ENCODE results near the gene YWHAH.

YWHAH gene

GRCh38 chr22:31943978-31944699 is at the start of gene YWHAH:
Gene YWHAH (plus strand): TSS chr22:31944535. CDS start chr22:31944734, 199 bp downstream.
- peak; percentile 94 for DNase-seq
- peak; percentile 77 for ATAC-seq

DNA sequence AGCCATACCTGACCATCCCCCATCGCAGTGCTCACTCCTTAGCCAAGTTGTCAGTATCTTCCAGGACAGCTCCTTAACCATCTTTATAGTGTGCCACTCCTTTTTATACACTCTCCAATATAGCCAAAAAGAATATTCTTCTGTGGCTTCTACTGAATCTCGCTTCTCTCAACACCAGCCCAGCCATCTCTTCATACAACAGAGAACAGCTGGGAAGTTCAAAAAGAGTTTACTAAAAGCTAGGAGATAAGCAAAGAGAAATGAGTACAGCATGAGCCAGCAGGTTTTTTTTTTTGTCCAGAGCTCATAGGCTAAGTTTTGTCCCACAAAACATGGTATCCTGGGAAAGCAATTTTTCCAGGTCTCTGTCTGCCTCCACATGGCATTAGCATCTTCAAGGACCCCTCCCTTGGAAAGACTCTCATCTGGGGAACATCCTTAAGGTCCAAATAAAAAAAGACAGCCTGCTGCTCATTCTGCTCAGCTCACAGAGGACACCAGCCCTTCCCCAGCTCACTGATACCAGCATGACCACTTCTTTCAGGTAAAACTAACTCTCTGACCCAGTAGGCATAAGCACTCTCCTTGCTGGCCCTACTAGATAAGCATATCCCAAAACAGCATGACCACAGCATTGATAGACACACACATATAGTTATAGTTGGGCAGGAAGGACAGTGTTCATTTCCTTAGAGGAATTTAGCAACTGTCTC is 48.8 kb upstream of the YWHAH start:
- DNase-seq (no peak), ATAC-seq (no peak)

DNA sequence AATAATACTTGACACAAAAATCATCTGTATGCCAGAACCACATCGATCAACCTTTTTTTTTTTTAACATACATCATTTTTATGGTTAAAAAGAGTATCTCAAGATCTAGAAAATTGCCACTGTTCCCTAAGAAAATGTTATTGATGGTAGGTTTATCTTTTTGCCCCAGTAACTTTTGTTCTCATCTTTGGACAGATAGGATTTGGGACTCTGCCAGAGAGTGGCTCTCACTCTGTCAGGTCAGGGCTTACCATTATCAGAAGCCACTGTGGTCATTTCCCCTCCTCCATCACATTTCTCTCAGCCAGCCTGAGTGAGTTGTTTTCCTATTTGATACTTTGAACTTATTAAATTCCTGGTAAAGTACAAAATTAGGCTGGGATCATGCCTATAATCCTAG is 47.9 kb upstream of the YWHAH start:
- no peak for ATAC-seq
- no peak for DNase-seq

GRCh38 chr22:31897842-31898805 is 46.2 kb upstream of the YWHAH start:
- no peak for DNase-seq
- ATAC-seq: no peak

DNA sequence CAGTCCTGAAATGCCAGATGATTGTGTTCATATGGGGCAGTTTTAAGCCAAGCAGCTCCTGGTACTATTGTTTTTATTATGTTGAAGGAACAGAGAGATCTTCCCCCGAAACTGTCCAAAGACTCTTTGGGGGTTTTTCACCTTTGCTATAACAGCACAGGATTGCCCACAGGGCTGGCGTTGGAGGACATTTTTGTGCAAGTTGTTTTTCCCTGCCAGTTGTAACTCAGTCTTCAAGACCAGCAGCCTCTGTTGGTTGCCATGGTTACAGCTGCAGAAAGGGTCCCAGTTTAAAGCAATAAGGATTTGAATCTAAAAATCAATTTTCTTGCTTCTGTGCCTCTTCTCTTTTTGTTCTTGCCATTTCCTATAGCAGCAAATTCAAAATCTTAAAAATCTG is 45.4 kb upstream of the YWHAH start:
- ATAC-seq (no peak), DNase-seq (no peak)

DNA sequence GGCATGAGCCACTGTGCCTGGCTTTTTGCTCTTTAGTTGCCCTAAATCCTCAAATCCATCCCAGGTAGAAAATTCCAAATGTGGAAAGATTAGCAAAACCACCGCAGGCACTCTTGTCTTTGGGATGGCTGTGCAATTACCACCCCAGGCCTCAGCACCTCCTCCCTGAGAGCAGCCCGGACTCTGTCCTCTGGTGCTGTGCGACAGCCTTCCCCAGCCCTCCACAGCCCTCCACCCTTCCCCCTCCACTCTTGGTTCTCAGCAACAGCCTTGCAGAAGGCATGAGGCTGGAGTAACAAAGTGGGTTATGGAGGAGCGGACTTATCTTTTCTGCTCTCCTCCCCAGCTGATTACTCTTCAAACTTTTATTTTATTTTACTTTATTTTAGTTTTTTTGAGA is 44.7 kb upstream of the YWHAH start:
- DNase-seq (no peak), ATAC-seq (no peak)

- no peak for ATAC-seq
Observed at GRCh38 chr22:31901388-31902137, 42.8 kb upstream of the YWHAH start.

GRCh38 chr22:31904651-31905050 is 39.7 kb upstream of the YWHAH start:
- DNase-seq (no peak), ATAC-seq (no peak)

More at GRCh38 chr22:31901388-31902137, 42.8 kb upstream of the YWHAH start:
- no peak for DNase-seq

- ATAC-seq (no peak), DNase-seq (no peak)
Observed at GRCh38 chr22:31905356-31905755, 39.0 kb upstream of the YWHAH start.

GRCh38 chr22:31906086-31906485 is 38.2 kb upstream of the YWHAH start:
- ATAC-seq: no peak
- DNase-seq: no peak

- ATAC-seq: no peak
- DNase-seq: no peak
Observed at GRCh38 chr22:31906569-31906968, 37.8 kb upstream of the YWHAH start.

- DNase-seq (no peak), ATAC-seq (no peak)
Observed at GRCh38 chr22:31909977-31910376, 34.4 kb upstream of the YWHAH start.

DNA sequence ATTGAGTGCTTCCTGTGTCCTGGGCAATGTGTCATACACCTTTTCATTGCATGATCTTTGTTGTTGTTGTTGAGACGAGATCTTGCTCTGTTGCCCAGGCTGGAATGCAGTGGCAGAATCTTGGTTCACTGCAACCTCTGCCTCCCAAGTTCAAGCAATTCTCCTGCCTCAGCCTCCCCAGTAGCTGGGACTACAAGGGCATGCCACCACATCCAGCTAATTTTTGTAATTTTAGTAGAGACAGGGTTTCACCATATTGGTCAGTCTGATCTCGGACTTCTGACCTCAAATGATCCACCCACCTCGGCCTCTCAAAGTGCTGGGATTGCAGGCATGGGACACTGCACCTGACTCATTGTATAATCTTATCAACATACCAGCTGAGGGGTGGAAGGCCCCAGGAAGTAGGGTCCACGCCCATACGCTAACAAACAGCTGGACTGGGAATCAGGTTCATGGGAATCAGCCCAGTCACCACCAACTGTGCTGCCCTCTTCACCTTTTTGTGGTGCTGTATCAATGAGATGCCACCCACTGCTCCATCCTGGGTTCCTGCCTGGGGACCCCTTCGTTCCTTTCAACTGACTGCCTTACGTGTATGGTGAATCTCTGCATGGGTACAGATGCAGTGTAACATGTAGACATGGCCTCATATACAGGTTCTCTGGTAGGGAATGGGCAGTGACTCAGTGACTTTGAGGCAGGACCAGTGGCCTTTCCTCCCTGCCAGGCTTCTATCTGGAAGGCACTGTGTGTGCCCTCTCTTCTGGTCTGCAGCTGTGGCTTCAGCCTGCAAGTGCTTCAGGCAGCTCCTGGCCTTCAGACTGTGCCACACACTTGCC is 32.5 kb upstream of the YWHAH start:
- no peak for ATAC-seq

DNA sequence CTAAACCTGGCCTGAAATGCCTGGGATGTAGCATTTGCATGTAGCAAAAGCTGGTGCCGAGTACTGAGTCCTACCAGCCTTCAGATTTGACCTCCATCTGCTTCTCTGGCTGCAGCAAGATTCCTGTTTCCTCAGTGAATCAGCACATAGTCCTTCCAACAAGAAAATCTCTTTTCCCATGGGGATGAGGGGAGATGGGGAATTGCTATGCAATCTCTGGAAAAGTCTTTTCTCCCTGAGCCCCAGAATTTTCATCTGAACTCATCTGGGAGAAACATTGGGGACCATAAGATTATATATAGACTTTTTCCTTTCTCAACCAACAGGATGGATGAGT is 32.0 kb upstream of the YWHAH start:
- no peak for DNase-seq
- no peak for ATAC-seq

More for the DNA sequence above, 32.5 kb upstream of the YWHAH start:
- no peak for DNase-seq

DNA sequence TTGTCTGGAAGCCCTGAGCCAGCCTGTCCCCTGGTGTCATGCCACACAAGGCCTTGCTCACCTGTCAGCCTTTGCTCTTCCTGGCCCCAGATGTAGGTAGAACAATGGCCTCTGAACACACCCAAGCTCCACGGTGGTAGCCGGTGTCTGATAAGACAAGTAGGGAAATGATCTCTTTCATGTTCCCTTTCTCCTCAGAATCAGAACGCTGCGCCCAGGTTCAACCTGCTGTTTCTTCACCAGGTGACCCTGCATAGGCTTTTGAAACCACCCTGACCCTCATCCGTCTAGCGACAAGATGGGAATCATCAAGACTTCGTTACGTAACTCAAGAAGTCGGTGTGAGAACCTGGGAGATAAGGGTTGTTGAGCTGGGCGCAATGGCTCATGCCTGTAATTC is 28.7 kb upstream of the YWHAH start:
- ATAC-seq (no peak), DNase-seq (no peak)

DNA sequence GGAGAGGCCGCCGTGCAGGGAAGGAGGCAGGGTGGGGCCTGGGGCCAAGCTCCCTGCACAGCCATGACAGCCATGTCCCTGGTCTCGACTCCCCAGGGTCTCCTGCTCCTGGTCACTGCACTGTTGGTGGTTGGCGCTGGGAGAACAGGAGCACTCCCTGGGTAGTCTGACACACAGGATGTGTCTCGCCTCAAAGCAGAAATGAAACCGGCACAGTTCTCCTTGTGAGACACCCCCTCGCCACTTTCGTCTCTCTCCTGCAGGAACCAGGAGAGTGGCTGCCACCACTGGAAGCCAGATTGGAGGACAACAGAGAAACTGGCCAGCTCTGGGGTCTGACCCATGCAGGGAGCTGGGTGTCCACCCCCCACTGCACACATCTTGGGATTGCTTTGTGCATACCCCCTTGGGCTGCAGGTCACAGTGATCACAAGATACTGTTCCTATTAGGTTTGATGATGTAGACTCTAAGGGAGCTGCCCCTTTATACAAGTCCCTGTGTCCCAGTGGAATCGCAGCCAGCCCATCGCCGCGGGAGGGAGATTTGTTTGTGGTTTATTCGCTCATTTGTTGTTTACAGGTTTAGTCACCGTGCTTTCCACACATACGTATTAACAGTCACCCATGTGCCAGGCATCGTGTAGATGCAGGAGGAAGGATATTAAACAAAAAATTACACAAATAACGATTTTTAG is 27.0 kb upstream of the YWHAH start:
- ATAC-seq (peak; percentile 65), DNase-seq (peak; percentile 10)

DNA sequence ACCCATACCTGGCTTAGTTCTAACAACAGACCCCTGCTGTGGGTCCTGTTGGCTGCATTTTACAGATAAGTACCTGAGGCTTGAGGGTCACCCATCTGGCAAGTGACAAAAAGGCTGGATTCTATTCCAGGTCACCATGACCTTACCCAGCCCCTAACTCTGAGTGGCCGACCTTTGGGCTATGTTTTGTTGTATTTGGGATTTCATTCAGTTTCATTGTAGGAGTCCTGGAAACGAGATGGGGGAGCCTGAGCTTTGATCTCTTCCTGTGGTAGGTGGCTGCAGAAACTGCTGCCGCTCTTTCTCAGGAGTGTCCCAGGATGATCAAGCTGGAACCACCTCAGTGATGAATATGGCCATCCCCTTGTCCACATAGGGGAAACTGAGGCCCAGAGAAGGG is 24.6 kb upstream of the YWHAH start:
- DNase-seq (no peak), ATAC-seq (no peak)

DNA sequence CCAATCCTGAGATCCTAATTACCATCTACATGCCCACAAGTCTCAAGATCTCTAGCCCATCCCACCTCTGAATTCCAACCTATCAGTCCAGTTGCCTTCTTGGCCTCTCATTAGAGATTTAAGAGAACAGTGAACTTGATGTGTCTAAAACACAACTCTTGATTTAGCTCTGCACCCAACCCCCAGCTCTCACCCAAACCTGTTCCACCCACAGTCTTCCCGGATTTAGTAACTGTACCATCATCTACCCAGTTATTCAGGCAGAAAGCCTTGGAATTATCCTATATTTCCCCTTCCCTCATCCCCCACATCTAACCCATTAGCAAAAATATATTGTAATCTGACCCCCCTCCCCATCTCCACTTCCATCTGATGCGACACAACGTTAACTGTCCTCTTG is 24.0 kb upstream of the YWHAH start:
- ATAC-seq (no peak), DNase-seq (no peak)

DNA sequence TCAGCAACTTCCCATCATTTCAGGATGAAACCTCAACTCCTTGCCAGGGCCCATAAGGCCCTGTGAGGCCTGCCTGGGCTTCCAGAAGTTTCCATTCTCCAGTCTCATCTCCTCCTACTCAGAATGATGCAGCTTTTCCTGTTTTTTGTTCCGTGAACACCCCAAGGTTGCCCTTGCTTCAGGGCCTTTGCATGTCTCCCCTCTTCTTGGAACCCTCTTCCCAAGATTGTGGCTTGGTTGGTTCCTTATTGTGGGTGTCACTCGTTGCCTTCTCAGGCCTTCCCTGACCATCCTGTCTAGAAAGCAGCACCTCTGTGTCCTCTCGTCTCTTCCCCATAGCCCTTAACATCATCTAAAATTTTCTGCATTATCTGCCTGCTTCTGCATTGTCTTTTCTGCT is 23.2 kb upstream of the YWHAH start:
- ATAC-seq (no peak), DNase-seq (no peak)

GRCh38 chr22:31922534-31922933 is 21.8 kb upstream of the YWHAH start:
- no peak for ATAC-seq
- DNase-seq: no peak

DNA sequence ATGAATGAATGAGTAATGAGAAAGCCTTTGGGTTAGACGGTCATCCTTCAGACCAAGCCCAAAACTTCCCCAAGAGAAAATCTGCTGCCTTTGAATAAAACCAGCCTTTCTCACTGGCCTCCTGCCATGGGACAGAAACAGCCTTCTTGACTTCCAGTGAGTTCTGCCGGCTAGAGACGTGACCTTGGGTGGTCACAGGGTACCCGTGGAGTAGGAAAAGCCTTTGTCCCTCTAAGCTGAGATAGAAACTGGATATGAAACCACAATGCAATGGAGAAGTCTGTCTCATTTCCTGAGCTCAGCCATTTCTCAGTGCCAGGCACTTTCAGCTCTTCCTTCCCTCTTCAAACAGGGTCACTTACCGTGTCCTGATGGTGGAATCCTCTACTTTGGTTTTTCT is 21.2 kb upstream of the YWHAH start:
- DNase-seq (no peak), ATAC-seq (no peak)
